Colon (tissue), 2 donors: ENCODE results near the gene MRPL51.

Experiments used
- FAIRE-seq: peaks from 2 replicates; lab custom pipeline; 2012; peaks lifted over from hg19 to GRCh38; lab: Jason Lieb, UNC
- donor health status: control.
- donor health status: control.

MRPL51 gene

GRCh38 chr12:6461401-6462233 is 31.4 kb downstream of the MRPL51 start:
- no peak for FAIRE-seq

DNA sequence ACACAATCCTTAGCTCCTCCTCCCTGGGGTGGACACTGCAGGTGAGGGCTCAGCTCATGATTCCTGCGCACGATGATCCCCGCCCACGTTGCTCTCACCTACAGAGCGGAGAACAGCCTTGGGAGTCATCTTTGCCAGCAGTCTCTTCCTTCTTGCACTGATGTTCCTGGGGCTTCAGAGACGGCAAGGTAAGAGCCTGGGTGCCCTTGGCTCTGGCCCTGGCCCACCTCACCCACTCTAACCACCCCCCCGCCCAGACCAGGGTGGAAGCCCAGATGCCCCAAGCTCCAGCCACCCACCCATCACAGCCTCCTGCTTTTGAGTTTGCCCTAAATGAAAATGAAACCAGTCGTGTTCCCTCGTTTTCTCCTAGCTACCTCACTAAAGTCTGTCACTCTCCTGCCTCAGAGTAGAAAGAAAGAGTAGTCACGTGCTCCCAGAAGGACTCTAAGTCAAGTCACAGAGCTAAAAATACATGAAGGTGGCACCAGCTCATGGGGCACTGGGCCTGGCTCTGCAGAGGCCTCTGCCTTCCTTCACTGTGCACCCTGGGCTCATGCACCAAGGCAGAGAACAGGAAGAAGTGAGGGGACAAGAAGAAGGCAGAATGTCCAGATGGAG is 32.2 kb downstream of the MRPL51 start:
- FAIRE-seq: no peak

GRCh38 chr12:6459004-6459337 is 34.1 kb downstream of the MRPL51 start:
- no peak for FAIRE-seq

DNA sequence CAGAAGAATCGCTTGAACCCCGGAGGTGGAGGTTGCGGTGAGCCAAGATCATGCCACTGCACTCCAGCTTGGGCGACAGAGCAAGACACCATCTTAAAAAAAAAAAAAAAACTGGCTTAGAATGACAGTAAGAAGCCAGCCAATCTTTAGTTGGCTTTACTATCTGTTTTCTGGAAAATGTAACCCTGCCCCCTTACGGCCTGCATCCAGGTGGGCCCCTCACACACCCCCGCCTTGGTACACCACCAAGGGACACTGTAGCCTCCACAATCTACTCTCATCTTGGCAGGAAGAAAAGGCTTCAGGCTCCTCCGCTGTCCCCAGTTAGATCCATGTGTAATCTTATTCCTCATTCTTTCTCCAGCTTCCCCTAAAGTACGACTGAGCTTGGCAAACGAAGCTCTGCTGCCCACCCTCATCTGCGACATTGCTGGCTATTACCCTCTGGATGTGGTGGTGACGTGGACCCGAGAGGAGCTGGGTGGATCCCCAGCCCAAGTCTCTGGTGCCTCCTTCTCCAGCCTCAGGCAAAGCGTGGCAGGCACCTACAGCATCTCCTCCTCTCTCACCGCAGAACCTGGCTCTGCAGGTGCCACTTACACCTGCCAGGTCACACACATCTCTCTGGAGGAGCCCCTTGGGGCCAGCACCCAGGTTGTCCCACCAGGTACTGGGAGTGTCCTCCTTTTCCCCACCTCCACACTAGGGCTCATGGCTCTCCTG is 34.6 kb downstream of the MRPL51 start:
- no peak for FAIRE-seq

- FAIRE-seq: no peak
These were observed 35.7 kb downstream of the MRPL51 start for GRCh38 chr12:6457220-6457945.

GRCh38 chr12:6452944-6453630 is 40.0 kb downstream of the MRPL51 start:
- FAIRE-seq: no peak

GRCh38 chr12:6452245-6452943 is 40.7 kb downstream of the MRPL51 start:
- FAIRE-seq: no peak

GRCh38 chr12:6451348-6452244 is 41.5 kb downstream of the MRPL51 start, which contains the start of gene TAPBPL:
Gene TAPBPL, plus strand, starts transcription at chr12:6452042. Its CDS starts 207 bp downstream, at chr12:6452249.
- FAIRE-seq: no peak

- no peak for FAIRE-seq
These were observed 42.2 kb downstream of the MRPL51 start for GRCh38 chr12:6450869-6451347.

DNA sequence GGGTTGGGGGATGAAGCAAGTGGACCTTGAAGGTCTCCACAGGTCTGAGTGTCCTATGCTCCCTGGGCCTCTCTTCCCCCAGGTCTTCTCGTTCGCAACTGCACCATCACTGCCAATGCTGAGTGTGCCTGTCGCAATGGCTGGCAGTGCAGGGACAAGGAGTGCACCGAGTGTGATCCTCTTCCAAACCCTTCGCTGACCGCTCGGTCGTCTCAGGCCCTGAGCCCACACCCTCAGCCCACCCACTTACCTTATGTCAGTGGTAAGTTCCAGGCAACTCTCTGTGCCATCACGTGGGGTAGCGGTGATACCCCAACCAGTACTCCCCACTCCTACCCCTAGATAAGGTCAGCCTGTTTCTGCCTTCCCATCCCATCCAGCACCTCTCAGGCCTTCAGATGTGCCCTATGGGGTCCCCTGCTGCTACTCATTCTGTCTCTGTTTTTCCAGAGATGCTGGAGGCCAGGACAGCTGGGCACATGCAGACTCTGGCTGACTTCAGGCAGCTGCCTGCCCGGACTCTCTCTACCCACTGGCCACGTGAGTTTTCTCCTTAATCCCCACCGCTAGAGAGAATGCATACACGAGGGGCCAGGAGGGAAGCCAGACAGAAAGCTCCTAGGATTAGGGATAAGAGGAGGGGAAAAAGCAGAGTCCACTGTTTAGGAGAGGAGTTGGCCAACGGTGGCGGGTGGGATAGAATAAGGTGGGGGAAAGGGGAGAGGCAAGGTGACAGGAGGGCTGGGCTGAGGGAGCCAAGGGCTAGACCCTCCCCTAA is 42.8 kb downstream of the MRPL51 start:
- no peak for FAIRE-seq

- FAIRE-seq: no peak
These were observed 48.1 kb downstream of the MRPL51 start, which contains the start of gene CD27 for GRCh38 chr12:6444704-6445688. Gene CD27, plus strand, starts transcription at chr12:6444955. Its CDS starts 141 bp downstream, at chr12:6445096.

DNA sequence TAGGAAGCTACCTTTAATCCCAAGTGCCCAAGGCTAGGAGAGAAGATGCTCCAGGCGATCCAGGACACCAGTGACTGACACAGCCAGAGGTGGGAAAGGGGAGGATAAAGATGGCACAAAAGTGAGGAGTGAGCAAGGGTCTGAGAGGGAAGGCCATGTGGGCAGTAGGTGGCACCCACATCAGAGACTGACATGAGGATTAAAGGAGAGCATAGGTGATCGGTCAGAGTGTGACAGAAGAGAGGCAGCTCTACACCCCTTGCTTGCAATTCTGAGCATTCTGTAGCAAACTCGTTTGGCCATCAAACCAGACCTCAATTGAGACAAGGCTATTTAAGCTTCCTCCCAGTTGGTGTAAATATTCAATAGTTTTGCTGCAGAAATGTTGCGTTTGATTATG is 49.0 kb downstream of the MRPL51 start:
- no peak for FAIRE-seq

DNA sequence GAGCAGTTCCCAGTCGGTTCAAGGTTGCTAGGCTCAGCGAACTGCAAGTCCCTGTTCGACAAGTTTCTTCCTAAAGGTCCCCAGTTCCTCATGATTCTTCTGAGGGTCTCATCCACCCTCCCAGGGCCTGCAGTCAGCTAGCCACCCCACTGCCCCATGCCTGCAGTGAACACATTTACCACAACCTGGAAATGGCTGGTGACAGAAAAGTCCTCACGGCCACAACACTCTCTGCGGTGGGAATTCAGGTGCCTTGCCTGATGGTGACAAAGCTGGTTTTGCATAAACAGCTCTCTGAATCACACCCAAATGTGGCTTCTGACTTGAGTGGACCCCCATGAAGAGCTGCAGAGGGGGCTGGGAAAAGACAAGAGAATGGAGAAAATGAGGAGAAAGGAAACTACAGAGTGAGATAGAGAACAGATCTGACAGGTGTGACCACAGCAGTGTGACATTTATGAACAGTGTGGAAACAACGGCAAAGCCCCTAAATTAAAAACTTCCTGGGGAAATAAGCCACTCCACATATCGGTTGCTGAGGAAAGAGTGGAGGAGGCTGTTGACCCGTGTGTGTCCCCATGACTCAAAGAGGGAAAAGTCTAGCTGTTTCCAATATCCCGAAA is 49.6 kb downstream of the MRPL51 start:
- FAIRE-seq: no peak

DNA sequence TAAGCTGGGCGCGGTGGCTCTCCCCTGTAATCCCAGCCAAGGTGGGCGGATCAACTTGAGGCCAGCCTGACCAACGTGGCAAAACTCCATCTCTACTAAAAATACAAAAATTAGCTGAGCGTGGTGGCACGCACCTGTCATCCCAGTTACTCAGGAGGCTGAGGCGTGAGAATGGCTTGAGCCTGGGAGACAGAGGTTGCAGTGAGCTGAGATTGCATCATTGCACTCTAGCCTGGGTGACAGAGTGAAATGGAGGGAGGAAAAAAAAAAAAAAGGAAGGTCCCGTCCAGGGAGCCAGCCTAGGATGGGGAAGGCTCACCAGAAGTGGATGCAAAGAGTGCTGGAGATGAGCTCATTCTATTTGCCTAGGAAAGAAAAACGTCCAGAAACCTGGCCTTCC is 50.2 kb downstream of the MRPL51 start:
- FAIRE-seq: no peak
